HG03175 (cell line): ENCODE measurements around the gene RNU5D-1.
"Not testable (repeated sequence)": the region's sequence is repeated elsewhere in the genome, so short reads cannot be mapped to it uniquely, and the experiment has no call there.

Experiments
- ATAC-seq: cut with Tn5 transposase; IDR thresholded peaks from one replicate; pipeline ENCODE4 v1.9.1; 2021; ENCODE audit warnings: mild to moderate bottlenecking, moderate library complexity; ENCODE audit not compliant: unreplicated experiment

Gene RNU5D-1

GRCh38 chr1:44701141-44701573 lies 29.8 kb downstream of the RNU5D-1 start:
- no peak for ATAC-seq

- ATAC-seq: no peak
Observed at GRCh38 chr1:44700573-44700972, 30.4 kb downstream of the RNU5D-1 start.

GRCh38 chr1:44699375-44699774 lies 31.6 kb downstream of the RNU5D-1 start:
- not testable (repeated sequence) for ATAC-seq

GRCh38 chr1:44698138-44698537 lies 32.8 kb downstream of the RNU5D-1 start:
- ATAC-seq: no peak

- ATAC-seq: no peak
Observed at GRCh38 chr1:44696789-44697345, 34.1 kb downstream of the RNU5D-1 start.

GRCh38 chr1:44696101-44696500 lies 34.9 kb downstream of the RNU5D-1 start:
- ATAC-seq: no peak

- no peak for ATAC-seq
Observed at GRCh38 chr1:44695671-44696070, 35.3 kb downstream of the RNU5D-1 start.

- peak; percentile 68 for ATAC-seq
Observed at GRCh38 chr1:44694863-44695478, 36.0 kb downstream of the RNU5D-1 start.

- ATAC-seq: no peak
Observed at GRCh38 chr1:44693900-44694299, 37.1 kb downstream of the RNU5D-1 start.

GRCh38 chr1:44693159-44693558 lies 37.8 kb downstream of the RNU5D-1 start:
- ATAC-seq: no peak

- ATAC-seq: no peak
Observed at GRCh38 chr1:44689447-44689765, 41.6 kb downstream of the RNU5D-1 start.

- no peak for ATAC-seq
Observed at GRCh38 chr1:44688760-44689446, 42.1 kb downstream of the RNU5D-1 start.

- ATAC-seq: no peak
Observed at GRCh38 chr1:44685881-44686280, 45.1 kb downstream of the RNU5D-1 start.

GRCh38 chr1:44685218-44685617 lies 45.8 kb downstream of the RNU5D-1 start:
- ATAC-seq: no peak

- peak; percentile 74 for ATAC-seq
Observed at GRCh38 chr1:44684525-44684924, 46.4 kb downstream of the RNU5D-1 start.

- no peak for ATAC-seq
Observed at GRCh38 chr1:44682883-44683265, 48.1 kb downstream of the RNU5D-1 start.

GRCh38 chr1:44681905-44682882 lies 48.8 kb downstream of the RNU5D-1 start:
- ATAC-seq: no peak
